GM21447 (cell line): Measurements from ENCODE around the gene PRR33.

Source experiments
- ATAC-seq: cut with Tn5 transposase; IDR thresholded peaks from one replicate; pipeline ENCODE4 v1.9.1; 2021; ENCODE audit not compliant: unreplicated experiment

PRR33 gene

DNA sequence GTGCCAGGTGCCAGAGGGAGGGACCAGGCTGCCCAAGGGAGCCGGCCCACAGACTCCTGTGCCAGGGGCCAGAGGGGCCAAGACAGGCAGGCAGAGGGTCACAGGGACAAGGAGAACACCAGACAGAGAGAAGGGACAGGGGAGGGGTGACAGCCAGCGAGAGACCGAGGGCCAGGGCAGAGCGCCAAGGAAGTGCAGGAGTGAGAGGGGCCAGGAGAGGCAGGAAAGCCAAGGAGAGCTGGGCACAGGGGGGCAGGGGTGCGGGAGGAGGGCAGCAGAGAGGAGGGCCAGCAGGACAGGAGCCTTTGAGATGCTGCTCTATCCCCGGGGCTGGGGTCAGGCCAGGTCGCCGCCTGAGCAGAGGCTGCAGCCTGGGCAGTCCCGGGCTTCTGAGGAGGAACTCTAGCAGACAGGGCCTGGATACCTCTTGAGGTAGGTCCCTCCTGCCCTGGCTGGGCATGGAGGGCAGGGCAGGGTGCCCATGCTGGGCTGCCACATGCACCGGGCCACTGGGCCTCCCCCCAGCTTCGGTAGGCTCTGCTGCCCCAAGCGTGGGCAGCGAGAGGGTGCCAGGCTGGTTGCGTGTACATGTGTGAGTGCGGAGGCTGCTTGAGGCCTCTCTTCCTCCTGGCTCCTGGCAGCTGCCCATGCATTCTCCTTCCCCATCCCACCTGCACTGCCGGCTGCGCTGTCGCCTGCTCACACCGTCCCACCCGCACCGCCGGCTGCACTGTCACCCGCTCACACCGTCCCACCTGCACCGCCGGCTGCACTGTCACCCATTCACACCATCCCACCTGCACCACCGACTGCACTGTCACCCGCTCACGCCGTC, 26.6 kb downstream of the PRR33 start:
- ATAC-seq, result no peak

DNA sequence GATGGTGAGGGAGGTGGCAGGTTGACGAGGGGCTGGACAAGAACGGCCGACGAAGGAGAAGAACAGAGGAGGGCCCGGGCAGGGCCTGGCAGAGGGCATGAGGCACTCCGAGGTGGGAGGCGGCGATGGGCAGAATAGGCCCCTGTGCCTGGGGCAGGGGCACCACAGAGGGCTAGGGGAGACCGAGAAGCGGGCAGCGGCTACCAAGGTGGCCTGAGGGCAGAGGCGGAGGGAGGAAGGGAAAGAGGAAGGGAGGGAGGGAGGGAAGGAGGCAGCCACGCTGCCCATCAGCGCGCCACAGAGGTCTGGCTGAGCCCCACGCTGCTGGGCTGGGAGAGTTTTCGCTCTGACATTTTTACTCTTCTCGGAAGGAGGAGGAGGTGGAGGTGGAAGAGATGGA, 27.5 kb downstream of the PRR33 start:
- no peak for ATAC-seq

DNA sequence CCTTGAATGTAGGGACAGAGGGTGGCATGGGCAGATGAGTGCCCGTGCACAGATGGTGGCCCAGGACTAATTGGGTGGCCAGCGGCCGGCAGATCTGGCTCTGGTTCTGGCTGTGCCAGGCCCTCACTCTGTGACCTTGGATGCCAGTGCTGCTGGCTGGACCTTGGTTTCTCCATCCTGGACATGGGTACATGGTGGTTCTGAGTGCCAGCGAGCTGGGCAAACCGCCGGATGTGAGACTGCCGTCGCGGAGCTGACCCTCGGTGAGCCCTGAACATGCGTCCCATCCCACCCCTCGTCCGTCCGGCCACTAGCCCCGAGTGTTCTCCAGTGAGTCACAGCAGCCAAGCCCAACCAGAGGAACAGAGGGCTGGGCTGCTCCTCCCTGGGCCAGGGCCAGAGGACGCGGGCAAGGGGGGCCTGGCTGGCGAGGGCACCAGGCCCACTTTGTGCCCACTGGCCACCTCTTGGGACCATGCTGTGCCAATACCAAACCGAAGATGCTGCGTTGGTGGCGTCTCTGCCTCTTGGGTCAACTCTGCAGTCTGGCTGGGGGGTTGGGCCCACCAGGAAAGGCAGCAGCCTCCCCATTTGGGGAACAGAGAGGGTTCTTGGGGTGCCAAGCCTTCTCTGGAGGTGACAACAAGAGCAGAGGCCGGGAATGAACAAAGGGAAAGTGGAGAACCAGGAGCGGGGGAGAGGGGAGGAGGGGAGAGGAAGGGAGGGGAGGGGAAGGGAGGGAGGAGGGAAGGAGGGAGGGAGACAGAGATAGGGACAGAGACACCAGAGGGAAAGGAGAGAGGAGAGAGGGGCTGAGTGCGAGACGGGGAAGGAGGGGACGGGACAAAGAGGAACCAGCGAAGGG, 28.1 kb downstream of the PRR33 start:
- ATAC-seq, result no peak

DNA sequence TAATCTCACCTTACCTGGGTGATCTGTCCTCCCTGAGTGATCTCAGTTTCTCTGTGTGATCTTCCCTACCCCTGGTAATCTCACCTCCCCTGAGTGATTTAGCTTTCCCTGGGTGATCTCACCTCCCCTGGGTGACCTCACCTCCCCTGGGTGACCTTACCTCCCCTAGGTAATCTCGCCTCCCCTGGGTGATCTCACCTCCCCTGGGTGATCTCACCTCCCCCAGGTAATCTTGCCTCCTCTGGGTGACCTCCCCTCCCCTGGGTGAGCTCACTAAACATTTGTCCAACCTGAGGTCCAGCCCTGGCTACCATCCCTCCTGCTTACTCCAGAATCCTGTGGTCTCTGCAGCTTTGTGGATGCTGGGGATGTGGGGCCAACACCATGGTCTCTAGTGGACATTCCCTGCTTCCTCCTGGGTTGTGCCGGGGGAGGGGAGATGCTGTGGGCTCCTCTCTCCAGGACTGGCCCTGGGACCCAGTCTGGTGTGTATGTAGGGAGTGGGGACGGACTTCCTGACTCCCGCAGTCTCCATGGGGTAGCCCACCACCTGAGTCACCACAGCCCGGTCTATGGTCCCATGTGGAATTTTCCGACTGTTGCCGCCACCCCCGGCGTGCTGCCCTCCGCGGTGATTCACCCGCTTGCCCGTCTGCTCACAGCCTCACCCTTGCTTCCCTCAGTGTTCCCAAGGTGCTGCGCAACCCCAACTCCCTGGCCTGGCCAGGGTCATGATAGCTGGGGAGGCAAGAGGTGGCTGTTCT, 28.9 kb downstream of the PRR33 start:
- no peak for ATAC-seq

DNA sequence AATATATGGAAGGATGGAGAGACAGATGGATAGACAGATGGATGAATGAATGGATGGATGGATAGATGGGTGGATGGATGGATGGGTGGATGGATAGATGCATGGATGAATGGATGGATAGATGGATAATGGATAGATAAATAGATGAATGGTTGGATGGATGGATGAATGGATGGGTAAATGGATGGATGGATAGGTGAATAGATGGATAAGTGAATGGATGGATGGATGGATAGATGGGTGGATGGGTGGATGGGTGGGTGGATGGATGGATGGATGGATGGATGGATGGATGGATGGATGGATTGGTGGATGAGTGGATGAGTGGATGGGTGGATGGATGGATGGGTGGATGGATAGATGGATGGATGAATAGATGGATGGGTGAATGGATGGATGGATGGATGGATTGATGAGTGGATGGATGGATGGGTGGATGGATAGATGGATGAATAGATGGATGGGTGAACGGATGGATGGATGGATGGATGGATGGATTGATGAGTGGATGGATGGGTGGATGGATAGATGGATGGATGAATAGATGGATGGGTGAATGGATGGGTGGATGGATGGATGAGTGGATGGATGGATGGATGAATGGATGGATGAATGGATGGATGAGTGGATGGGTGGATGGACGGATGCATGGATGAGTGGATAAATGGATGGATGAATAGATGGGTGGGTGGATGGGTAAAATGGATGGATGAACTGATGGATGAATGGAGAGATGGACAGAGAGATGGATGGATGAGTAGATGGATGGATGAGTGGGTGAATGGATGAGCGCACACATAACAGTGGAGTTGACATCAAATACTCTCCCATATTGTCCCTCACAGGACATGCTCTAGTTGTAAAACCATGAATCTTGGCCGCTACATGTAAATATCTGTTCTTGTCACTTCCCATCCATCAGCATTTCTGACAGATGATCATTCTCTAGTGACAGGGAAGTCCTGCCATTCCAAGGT, 30.0 kb downstream of the PRR33 start:
- no peak for ATAC-seq

DNA sequence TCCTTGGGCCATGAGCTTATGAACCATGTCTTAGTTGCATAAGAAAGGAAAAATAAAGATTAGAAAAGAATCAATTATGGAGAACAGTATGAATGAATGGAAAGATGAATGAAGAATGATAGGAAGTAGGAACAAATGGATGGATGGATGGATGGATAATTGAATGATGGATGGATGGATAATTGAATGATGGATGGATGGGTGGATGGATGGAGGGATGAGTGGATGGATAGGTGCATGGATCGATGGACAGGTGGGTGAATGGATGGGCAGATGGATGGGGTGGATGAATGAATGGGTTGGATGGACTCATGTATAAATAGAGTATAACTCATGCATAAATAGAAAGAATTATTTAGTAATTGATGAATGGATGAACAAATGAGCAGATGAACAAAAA, 31.6 kb downstream of the PRR33 start:
- no peak for ATAC-seq

DNA sequence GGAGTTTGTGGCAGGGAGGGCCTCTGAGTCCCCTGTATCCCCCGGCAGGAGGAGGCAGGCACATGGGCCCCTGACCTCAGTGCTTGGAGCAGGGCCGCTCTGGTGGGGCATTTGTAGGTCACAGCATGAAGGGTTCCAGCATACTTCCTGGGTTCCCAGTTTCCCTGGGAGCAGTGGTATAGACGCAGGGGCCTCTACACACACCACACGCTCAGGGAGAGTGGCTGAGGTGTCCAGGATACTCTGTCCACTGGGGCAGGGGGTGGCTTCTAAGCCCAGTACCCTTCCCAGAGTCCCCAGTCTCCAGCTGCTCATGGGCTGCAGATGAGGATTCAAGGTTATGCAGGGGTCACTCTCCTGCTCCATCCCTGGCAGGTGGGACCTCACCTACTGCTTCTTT, 32.7 kb downstream of the PRR33 start:
- ATAC-seq, result no peak

DNA sequence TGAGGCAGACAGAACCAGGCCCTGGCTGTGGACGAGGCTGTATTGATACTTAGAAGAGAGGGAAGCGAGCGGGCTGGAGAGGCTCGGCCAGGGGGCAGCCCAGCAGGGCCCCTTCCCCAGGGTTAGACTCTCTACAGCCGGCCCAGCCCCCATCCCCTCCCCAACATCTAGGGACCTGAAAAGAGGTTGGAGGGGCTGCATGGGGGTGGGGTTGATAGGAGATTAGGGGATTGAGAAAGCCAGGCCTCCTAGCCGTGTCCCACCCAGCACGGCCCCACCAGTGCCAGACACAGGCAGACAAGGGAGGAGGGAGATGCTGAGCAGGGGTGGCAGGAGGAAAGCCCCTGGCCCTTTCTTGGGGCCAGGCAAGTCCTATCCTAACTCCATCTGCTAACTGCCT, 33.1 kb downstream of the PRR33 start:
- no peak for ATAC-seq

DNA sequence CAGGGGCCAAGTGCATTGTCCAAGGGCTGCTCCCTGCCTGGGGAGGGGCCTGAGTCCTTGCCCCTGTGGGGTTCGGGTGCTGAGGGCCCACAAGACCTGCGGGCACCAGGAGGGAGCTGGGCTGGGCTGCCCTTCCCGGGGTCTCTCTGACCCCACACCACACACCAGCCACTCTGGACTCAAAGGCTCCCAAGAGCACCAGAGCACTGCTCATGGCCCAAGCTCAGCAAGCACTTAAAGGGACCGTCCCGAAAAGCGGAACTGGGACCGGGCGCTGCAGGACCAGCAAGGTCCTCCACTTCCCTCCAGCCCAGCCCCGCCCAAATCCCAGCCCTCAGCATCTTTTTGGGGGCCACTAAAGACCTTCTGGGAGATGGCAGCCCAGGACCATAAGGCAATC, 33.5 kb downstream of the PRR33 start:
- ATAC-seq, result no peak

DNA sequence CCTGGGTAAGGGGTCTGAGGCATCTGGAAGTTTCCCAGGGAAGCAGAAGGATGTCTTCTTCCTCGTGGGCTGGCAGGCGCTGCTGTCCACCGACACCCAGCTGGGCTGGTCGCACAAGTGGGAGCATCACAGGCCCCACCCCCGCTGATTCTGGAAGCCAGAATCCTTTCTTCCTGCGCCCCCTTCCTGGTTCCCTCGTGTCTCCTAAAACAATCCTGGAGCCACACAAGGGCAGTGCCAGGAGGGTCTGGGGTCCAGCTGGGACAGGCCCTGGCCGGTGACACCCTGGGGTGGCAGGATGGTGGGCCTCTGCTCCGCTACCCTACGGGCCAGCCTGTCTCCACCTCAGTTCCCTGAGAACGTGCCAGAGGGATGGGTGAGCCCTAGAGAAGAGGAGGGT, 34.6 kb downstream of the PRR33 start:
- ATAC-seq, result no peak

DNA sequence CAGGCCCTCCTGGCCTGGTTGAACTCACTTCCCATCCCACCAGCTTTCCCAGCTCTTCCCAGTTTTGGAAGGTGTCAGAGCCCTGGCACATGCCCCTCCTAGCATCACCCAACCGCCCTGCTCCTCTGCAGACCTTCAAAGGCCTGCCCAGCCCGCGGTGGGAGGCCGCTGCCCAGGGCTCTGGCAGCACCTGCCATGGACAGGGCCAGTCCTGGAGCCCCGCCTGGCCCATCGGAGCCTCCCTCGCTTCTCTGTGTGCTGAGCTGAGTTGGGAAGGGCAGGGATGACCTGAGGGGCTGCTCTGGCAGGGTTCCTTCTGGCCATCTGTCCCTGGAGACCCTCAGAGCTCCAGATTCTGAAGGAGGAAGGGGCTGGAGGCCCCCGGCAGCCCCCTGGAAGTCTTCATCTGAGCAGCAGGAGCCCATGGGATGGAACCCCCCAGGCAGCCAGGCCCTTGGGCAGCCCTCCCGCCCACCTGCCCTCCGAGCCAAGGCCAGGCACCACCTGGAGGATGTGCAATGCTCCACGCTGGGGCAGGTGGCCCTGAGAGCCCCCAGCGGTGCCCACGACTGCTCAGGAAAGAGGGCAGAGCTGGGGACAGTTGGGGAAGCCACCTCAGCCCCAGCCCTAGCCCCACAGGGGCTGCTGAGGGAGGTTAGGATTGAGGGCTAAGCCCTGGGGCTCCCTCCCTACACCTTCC, 35.2 kb downstream of the PRR33 start:
- ATAC-seq, result no peak

DNA sequence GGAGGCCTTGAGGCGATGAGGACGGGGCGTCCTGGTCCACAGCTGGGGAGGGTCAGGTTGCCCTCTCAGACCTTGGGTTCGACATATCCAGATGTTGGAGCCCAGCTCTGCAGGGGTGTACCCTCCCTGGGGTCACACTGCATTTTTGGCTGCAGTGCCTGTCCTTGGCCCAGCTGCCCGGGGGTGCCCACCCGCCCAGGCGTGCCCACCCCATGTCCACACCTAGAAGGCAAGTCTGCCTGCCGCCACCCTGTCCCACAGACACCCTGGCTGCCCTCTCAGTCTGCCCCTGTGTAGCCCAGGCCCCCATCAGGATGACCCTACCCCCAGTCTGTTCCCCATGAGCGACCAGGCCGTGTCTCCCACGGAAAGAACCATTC, 35.8 kb downstream of the PRR33 start:
- no peak for ATAC-seq

DNA sequence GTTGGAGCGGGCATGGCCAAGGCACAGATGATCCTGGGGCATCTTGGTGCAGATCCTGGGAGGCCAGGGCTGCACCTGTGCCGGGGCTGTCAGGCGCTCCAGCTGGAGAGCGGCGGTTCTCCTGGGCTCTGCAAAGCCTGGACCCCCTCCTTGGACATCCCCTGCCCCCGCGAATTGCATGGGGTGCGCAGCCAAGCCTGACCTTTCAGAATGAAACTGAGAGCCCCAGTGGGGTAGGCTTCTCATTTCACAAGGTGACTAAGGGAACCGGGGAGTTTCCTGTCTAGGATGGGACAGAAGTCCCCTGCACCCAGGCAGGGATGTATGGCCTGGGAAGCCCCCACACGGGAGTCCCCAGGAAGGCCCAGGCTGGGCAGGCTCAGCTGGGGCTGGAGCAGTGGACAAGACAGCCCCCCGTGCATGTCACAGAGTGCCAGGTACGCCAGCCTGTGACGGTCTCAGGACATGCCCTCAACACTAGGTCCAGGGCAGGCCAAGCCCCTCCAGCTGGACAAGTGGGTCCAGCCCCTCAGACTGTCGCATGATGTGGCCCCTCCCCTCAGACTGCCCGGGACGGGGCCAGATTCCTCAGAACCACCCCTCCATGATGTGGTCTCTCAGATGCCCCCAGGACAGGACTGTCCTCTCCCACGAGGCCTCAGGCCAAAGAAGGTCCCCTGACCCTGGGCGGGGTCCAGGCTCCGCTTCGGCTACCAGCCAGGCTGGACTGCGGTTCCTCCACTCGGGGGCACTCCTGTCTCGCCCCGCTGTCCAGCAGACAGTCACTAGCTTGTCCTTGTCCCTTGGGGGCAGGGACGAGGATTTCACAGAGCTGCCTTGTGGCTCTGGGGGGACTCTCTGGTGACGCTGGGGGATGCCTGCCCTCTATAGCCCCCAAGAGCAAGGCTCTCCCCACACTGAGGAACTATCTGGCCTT, 36.5 kb downstream of the PRR33 start:
- ATAC-seq, result peak; percentile 31

DNA sequence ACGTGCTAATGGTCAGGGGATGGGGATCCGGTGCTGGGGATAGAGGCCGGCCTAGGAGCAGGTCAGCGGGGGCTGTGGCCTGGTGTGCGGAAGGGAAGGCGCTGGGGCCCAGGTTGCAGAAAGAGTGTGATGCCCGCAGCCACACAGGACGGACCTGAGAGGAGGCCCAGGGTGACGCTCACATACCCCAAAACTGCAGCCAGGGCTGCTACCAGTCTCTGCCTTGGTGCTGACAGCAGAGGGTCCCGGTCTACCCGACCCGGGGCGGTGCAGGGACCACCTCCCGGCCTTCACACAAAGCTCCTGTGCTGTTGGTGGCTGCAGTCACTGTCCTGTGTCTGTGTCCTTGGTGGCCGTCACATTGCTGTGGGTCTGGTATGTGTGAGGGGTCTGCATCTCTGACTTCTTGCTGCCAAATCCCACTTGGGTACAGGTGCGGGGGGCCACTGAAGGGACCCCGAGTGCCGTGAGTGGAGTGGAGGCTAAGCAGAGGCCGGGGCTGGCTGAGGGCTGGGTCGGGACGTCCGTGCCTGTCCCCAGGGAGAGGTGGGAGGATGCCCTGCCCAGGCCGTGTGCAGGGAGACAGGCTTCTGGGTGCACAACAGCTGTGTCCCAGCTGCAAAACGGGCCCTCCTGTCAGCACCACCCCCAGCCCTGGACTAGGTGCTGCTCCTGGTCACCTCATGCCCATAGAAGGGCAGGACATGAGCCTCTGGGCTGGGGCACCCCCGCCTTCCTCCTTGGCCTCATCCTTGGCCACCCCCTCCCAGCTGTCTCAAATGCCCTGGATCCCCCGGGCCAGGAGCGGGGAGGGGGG, 37.4 kb downstream of the PRR33 start:
- ATAC-seq, result peak; percentile 35

DNA sequence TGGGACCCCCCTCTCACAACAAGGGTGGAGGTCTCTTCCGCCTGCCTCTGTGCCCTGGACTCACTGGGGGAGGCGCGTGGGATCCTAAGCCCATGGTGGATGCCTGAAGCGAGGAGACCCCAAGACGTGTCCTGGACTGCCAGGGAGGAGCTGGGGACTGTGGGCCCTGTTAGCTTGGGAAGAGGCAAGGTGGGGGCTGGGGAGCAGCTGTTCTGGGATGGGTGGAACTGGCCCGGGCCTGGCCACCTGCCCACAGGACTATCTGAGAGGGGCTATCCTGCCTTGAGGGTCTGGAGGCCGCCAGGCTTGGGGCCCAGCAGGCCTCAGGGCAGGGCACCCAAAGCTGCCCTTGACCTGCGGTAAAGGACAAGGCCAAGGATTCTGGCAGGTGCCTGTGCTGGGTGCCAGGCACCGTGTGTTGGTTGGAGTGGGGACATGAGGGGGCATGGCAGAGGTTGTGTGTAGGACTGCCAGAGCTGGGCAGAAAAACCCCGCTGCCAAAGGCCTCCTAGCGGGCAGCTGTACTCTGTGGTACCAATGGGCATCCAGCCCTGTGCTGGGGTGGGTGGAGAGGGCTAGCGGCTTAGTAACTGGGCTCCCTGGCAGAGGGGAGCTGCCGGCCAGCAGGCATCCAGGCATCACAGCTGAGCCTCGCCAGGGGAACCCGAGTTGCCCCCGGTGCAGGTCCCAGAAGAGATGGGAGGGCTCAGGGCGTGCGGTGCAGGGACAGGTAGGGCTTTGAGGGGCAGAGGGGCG, 38.1 kb downstream of the PRR33 start:
- ATAC-seq, result no peak

DNA sequence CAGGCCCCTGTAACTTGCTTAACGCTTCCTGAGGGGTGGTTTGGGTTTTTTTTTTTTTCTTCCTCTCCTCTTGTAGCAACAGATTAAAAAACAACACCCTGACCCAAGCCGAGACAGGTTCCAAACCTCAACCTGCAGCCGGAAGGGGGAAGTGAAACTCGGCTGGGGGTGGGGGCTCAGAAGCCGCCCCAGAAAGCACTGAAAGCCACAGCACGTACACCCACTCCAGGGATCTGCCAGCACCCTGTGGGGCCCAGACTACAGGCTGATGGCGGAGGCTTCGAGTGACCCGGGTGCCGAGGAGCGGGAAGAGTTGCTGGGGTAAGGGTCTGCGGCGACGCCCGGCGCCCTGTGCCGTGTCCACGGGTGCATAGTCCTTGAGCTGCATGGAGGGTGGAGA, 38.8 kb downstream of the PRR33 start, which contains the start of gene LSP1:
Gene LSP1 (plus strand): TSS at position 208 of the 400 bp plus-strand sequence. CDS start 61 bp downstream, at position 269.
- ATAC-seq, result peak; percentile 40
